GM19468 (cell line): ENCODE results near the gene OBSL1.
A peak's percentile ranks its signal among the peaks of the same experiment; 100 is the strongest.

Experiments
- ATAC-seq: cut with Tn5 transposase; IDR thresholded peaks from one replicate; pipeline ENCODE4 v1.9.1; 2021; ENCODE audit warnings: mild to moderate bottlenecking, moderate library complexity, moderate number of reproducible peaks; ENCODE audit not compliant: unreplicated experiment; ENCODE audit errors: extremely low read depth

The OBSL1 gene

GRCh38 chr2:219552382-219553167 is 18.8 kb downstream of the OBSL1 start:
- peak; percentile 91 for ATAC-seq

- no peak for ATAC-seq
Measured at GRCh38 chr2:219551441-219552381, 19.6 kb downstream of the OBSL1 start.

GRCh38 chr2:219549619-219550018 is 21.7 kb downstream of the OBSL1 start:
- no peak for ATAC-seq

GRCh38 chr2:219548990-219549389 is 22.3 kb downstream of the OBSL1 start:
- no peak for ATAC-seq

GRCh38 chr2:219547621-219548020 is 23.7 kb downstream of the OBSL1 start:
- ATAC-seq, result no peak

GRCh38 chr2:219545943-219546352 is 25.4 kb downstream of the OBSL1 start:
- no peak for ATAC-seq

GRCh38 chr2:219545295-219545942 is 25.9 kb downstream of the OBSL1 start:
- no peak for ATAC-seq

- no peak for ATAC-seq
Measured at GRCh38 chr2:219544567-219544966, 26.8 kb downstream of the OBSL1 start.

- peak; percentile 71 for ATAC-seq
Measured at GRCh38 chr2:219543596-219544358, 27.6 kb downstream of the OBSL1 start, which contains the start of the genes CHPF and TMEM198. Gene CHPF (minus strand): TSS chr2:219543809. CDS start chr2:219543538, 271 bp downstream. Gene TMEM198 (plus strand): TSS chr2:219544028. CDS start chr2:219544728, 700 bp downstream.

- peak; percentile 11 for ATAC-seq
Measured at GRCh38 chr2:219542931-219543595, 28.3 kb downstream of the OBSL1 start.

- ATAC-seq, result peak; percentile 47
Measured at GRCh38 chr2:219541611-219542180, 29.6 kb downstream of the OBSL1 start.

GRCh38 chr2:219540784-219541504 is 30.4 kb downstream of the OBSL1 start:
- ATAC-seq, result no peak

GRCh38 chr2:219539926-219540678 is 31.2 kb downstream of the OBSL1 start:
- no peak for ATAC-seq

GRCh38 chr2:219538956-219539788 is 32.2 kb downstream of the OBSL1 start:
- ATAC-seq, result no peak

- ATAC-seq, result no peak
Measured at GRCh38 chr2:219538504-219538951, 32.8 kb downstream of the OBSL1 start.

- no peak for ATAC-seq
Measured at GRCh38 chr2:219537657-219538488, 33.5 kb downstream of the OBSL1 start.
